H9 (cell line): ENCODE data around the gene ARHGEF33. TPM values are rescaled to one million over a fixed set of nuclear protein-coding genes. Genes with fewer than 3 reads are reported as not detected.

Experiments used
- DNase-seq: peaks from one replicate; pipeline ENCODE4 v3.0.0-alpha.2; 2017
- H2AFZ ChIP-seq: one replicate; pipeline ENCODE4 v1.6.1; 2013; ENCODE audit warnings: mild to moderate bottlenecking, low read length, control low read depth, moderate library complexity
- H2AK5ac ChIP-seq: 2 replicates; pipeline ENCODE4 v1.6.1; 2013; ENCODE audit warnings: low read length, control low read depth, mixed read lengths; ENCODE audit not compliant: insufficient read length
- H2BK120ac ChIP-seq: one replicate; pipeline ENCODE4 v1.6.1; 2013; ENCODE audit warnings: low read depth, mild to moderate bottlenecking, low read length, control low read depth, inconsistent platforms; ENCODE audit not compliant: poor library complexity, severe bottlenecking
- H2BK12ac ChIP-seq: 2 replicates; pipeline ENCODE4 v1.6.1; 2013; ENCODE audit warnings: low read length, control low read depth, mixed read lengths, low read depth; ENCODE audit not compliant: insufficient read length
- H2BK15ac ChIP-seq: 2 replicates; pipeline ENCODE4 v1.6.1; 2013; ENCODE audit warnings: low read depth, low read length, control low read depth
- H2BK20ac ChIP-seq: one replicate; pipeline ENCODE4 v1.6.1; 2013; ENCODE audit warnings: low read depth, mild to moderate bottlenecking, low read length, control low read depth, inconsistent platforms; ENCODE audit not compliant: poor library complexity, severe bottlenecking
- H2BK5ac ChIP-seq: 2 replicates; pipeline ENCODE4 v1.6.1; 2013; ENCODE audit warnings: low read length, control low read depth, mixed read lengths; ENCODE audit not compliant: insufficient read length
- H3K14ac ChIP-seq: 2 replicates; pipeline ENCODE4 v1.6.1; 2013; ENCODE audit warnings: low read length, control low read depth; ENCODE audit not compliant: insufficient read depth
- H3K18ac ChIP-seq: 2 replicates; pipeline ENCODE4 v1.6.1; 2013; ENCODE audit warnings: low read depth, mild to moderate bottlenecking, mixed read lengths, low read length, control low read depth; ENCODE audit not compliant: insufficient read length
- H3K23ac ChIP-seq: 2 replicates; pipeline ENCODE4 v1.6.1; 2013; ENCODE audit warnings: low read length, control low read depth, mixed read lengths, low read depth; ENCODE audit not compliant: insufficient read length
- H3K23me2 ChIP-seq: 2 replicates; pipeline ENCODE4 v1.6.1; 2013; ENCODE audit warnings: low read depth, mild to moderate bottlenecking, mixed read lengths, low read length, control low read depth; ENCODE audit not compliant: insufficient read length, poor library complexity, severe bottlenecking
- H3K27ac ChIP-seq: 2 replicates; pipeline ENCODE4 v1.5.1; 2013; ENCODE audit warnings: low read length, control low read depth, mixed read lengths, low read depth; ENCODE audit not compliant: insufficient read length
- H3K27me3 ChIP-seq: 2 replicates; pipeline ENCODE4 v1.6.1; 2013; ENCODE audit warnings: low read length, control low read depth, inconsistent platforms; ENCODE audit not compliant: insufficient read depth
- H3K4ac ChIP-seq: 2 replicates; pipeline ENCODE4 v1.6.1; 2013; ENCODE audit warnings: low read depth, mild to moderate bottlenecking, control low read depth, inconsistent platforms, low read length, moderate library complexity
- H3K4me1 ChIP-seq: 2 replicates; pipeline ENCODE4 v1.6.1; 2013; ENCODE audit warnings: low read length, control low read depth, inconsistent platforms; ENCODE audit not compliant: insufficient read depth
- H3K4me2 ChIP-seq: 2 replicates; pipeline ENCODE4 v1.6.1; 2013; ENCODE audit warnings: low read length, control low read depth, mixed read lengths; ENCODE audit not compliant: insufficient read length, insufficient read depth
- H3K56ac ChIP-seq: 2 replicates; pipeline ENCODE4 v1.6.1; 2013; ENCODE audit warnings: low read depth, mild to moderate bottlenecking, mixed read lengths, low read length, control low read depth; ENCODE audit not compliant: insufficient read length
- H3K79me1 ChIP-seq: 2 replicates; pipeline ENCODE4 v1.6.1; 2013; ENCODE audit warnings: low read depth, mild to moderate bottlenecking, moderate library complexity, low read length, control low read depth, inconsistent platforms; ENCODE audit not compliant: insufficient read depth, poor library complexity, severe bottlenecking
- H3K79me2 ChIP-seq: 2 replicates; pipeline ENCODE4 v1.6.1; 2013; ENCODE audit warnings: low read length, control low read depth, inconsistent platforms; ENCODE audit not compliant: insufficient read depth
- H3K9ac ChIP-seq: 2 replicates; pipeline ENCODE4 v1.6.1; 2013; ENCODE audit warnings: low read length, control low read depth, mixed read lengths; ENCODE audit not compliant: insufficient read length; ENCODE audit errors: extremely low read depth
- H3K9me3 ChIP-seq: one replicate; pipeline ENCODE4 v1.6.1; 2013; ENCODE audit warnings: low read depth, low read length, inconsistent platforms; ENCODE audit not compliant: control insufficient read depth
- H3T11ph ChIP-seq: one replicate; pipeline ENCODE4 v1.6.1; 2013; ENCODE audit warnings: mild to moderate bottlenecking, low read length, control low read depth, inconsistent platforms
- H4K20me1 ChIP-seq: one replicate; pipeline ENCODE4 v1.6.1; 2013; ENCODE audit not compliant: control insufficient read depth, insufficient read length, insufficient read depth
- H4K5ac ChIP-seq: 2 replicates; pipeline ENCODE4 v1.6.1; 2013; ENCODE audit warnings: low read depth, mild to moderate bottlenecking, mixed read lengths, low read length, control low read depth; ENCODE audit not compliant: insufficient read length
- H4K8ac ChIP-seq: replicated peaks from 2 replicates; pipeline ENCODE4 v1.6.1; 2013; ENCODE audit warnings: low read length, control low read depth, mixed read lengths, low read depth; ENCODE audit not compliant: insufficient read length
- H4K91ac ChIP-seq: 2 replicates; pipeline ENCODE4 v1.6.1; 2013; ENCODE audit warnings: low read depth, mild to moderate bottlenecking, moderate library complexity, mixed read lengths, low read length, control low read depth; ENCODE audit not compliant: insufficient read length
- H3K27ac Mint-ChIP-seq, 3 experiments: 2 replicates in 2 of 3; 3 replicates in 1 of 3; pipeline ENCODE4 v1.8.0; 2020 to 2021; ENCODE audit warnings: mixed read lengths in 3 of 3, mild to moderate bottlenecking in 1 of 3, moderate library complexity in 1 of 3
- H3K27me3 Mint-ChIP-seq: 2 replicates; pipeline ENCODE4 v1.8.0; 2021; ENCODE audit warnings: low read depth, mild to moderate bottlenecking, moderate library complexity, mixed read lengths
- H3K36me3 Mint-ChIP-seq, 3 experiments: 2 replicates in 2 of 3; 3 replicates in 1 of 3; pipeline ENCODE4 v1.8.0; 2020 to 2021; ENCODE audit warnings: low read depth in 3 of 3, mixed read lengths in 3 of 3; ENCODE audit not compliant: insufficient read depth in 1 of 3
- H3K4me1 Mint-ChIP-seq, 2 experiments: 2 replicates each; pipeline ENCODE4 v1.8.0; 2020; ENCODE audit warnings: mixed read lengths in 2 of 2
- H3K4me3 Mint-ChIP-seq, 2 experiments: 2 replicates in 1 of 2; 3 replicates in 1 of 2; pipeline ENCODE4 v1.8.0; 2020 to 2021; ENCODE audit warnings: mild to moderate bottlenecking in 2 of 2, mixed read lengths in 2 of 2, moderate library complexity in 1 of 2
- H3K9me3 Mint-ChIP-seq, 2 experiments: 2 replicates in 1 of 2; 3 replicates in 1 of 2; pipeline ENCODE4 v1.8.0; 2020; ENCODE audit warnings: mild to moderate bottlenecking in 2 of 2, mixed read lengths in 2 of 2, moderate library complexity in 1 of 2
- CTCF ChIP-seq: fragments of 200-600 bp; sonication (generic); conservative IDR thresholded peaks from 3 replicates; pipeline ENCODE4 v1.8.0; 2021; ENCODE audit warnings: antibody characterized with exemption, mild to moderate bottlenecking
- total RNA-seq: library from RNA; stranded (reverse); gene quantifications from 2 replicates; pipeline ENCODE4 v1.2.1, GENCODE V29; 2021

Gene ARHGEF33
- total RNA-seq, 1 experiment from 2014 or later: 0.92 TPM

- H3K14ac ChIP-seq: no peak overlapping the region
- no peak overlapping the region for H4K5ac ChIP-seq
- H3K56ac ChIP-seq: no peak overlapping the region
- H3K27me3 ChIP-seq: no peaks in the 10 kb centered on the region
- H3K23me2 ChIP-seq: no peaks in the 10 kb centered on the region
- H2BK12ac ChIP-seq: no peak overlapping the region
- no peaks in the 10 kb centered on the region for H3K79me2 ChIP-seq
- H3K27ac ChIP-seq: no peak overlapping the region
- no peak overlapping the region for H2AFZ ChIP-seq
- H3K9me3 ChIP-seq: no peaks in the 10 kb centered on the region
- no peak overlapping the region for H3K4me2 ChIP-seq
- no peaks in the 10 kb centered on the region for H3K79me1 ChIP-seq
- no peak overlapping the region for H2BK15ac ChIP-seq
- H3T11ph ChIP-seq: no peak overlapping the region
- H3K9me3 Mint-ChIP-seq: no peaks in the 10 kb centered on the region
- no peak overlapping the region for H2AK5ac ChIP-seq
- H3K4me3 Mint-ChIP-seq: no peak overlapping the region
- H2BK120ac ChIP-seq: no peak overlapping the region
- 0 out of 7 replicates have a peak overlapping the region, but pooled peaks of 1 of the 3 experiments have one; percentile 36 for H3K27ac Mint-ChIP-seq
- no peak for TF ChIP-seq CTCF
- DNase-seq: no peak
- H2BK20ac ChIP-seq: no peak overlapping the region
- H4K20me1 ChIP-seq: no peaks in the 10 kb centered on the region
- no peak overlapping the region for H3K9ac ChIP-seq
- H4K8ac ChIP-seq: no peak overlapping the region
- peaks cover 33 to 42% of the 10 kb centered on the region in 2 experiments for H3K4me1 Mint-ChIP-seq
- no peak overlapping the region for H3K23ac ChIP-seq
- H3K18ac ChIP-seq: no peak overlapping the region
- H2BK5ac ChIP-seq: no peak overlapping the region
- H3K4me1 ChIP-seq: peaks cover 2% of the 10 kb centered on the region; the same call in 1 of the 2 replicates
- peaks cover 0 to 8% (median 0%) of the 10 kb centered on the region in 3 experiments; a peak in 4 of 7 replicates for H3K36me3 Mint-ChIP-seq
- H4K91ac ChIP-seq: no peak overlapping the region
- no peaks in the 10 kb centered on the region for H3K27me3 Mint-ChIP-seq
- no peak overlapping the region for H3K4ac ChIP-seq
Measured at GRCh38 chr2:39020383-39020782, 130.7 kb downstream of the ARHGEF33 start.
